ENCODE data around the gene RARRES1. TPM values are rescaled to one million over a fixed set of nuclear protein-coding genes. Genes with fewer than 3 reads are reported as not detected.

Gene RARRES1
- total RNA-seq, 1 donor from 2014 or later: 2.4 TPM

DNA sequence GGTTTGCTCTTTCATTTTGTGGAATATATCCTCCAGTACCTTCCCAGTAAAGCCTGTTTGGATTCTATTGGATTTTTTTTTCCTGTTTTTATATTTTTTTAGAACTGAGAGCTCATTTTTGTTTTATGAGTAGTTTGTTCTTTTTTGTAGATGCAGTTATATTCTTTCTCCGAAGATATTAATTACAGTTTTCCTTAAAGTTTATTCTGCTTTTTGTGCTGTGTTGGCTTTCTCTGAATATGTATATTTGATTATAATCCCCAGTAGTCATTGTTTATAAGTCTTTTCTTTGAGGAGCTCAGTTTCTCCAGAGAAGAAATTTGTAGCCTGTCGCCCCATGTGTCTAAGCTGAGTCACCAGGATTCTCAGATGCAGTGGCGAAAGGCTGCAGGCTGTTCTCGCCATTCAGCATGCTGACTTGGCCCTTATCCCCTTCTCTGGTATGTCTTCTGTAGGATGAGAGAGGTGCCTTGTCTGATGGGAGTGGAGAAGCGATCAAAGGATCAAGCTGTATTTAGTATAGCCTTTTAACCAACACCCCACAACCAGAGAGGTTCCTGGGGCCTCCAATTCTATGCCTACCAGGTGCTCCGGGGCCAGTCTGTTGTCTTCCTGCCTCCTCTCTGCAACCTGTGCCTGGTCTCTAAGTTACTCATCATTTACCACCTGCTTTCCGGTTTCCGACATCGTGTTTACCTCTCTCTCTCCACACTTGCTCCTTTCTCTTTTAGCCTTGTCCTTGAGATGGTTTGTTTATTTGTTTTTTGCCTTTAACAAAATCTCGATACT is 37.9 kb upstream of the RARRES1 start:
- TF ChIP-seq, protein P1, sequence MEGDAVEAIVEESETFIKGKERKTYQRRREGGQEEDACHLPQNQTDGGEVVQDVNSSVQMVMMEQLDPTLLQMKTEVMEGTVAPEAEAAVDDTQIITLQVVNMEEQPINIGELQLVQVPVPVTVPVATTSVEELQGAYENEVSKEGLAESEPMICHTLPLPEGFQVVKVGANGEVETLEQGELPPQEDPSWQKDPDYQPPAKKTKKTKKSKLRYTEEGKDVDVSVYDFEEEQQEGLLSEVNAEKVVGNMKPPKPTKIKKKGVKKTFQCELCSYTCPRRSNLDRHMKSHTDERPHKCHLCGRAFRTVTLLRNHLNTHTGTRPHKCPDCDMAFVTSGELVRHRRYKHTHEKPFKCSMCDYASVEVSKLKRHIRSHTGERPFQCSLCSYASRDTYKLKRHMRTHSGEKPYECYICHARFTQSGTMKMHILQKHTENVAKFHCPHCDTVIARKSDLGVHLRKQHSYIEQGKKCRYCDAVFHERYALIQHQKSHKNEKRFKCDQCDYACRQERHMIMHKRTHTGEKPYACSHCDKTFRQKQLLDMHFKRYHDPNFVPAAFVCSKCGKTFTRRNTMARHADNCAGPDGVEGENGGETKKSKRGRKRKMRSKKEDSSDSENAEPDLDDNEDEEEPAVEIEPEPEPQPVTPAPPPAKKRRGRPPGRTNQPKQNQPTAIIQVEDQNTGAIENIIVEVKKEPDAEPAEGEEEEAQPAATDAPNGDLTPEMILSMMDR (IDR thresholded peaks at IDR 0.05): no peak
- H3K9me3 Mint-ChIP-seq (ENCODE audit: unreplicated experiment): no peaks in the 10 kb centered on the region
- H3K27ac Mint-ChIP-seq (ENCODE audit: unreplicated experiment): no peak overlapping the region
- H3K4me1 Mint-ChIP-seq (ENCODE audit: unreplicated experiment): peaks cover 23% of the 10 kb centered on the region
- H3K27me3 Mint-ChIP-seq (ENCODE audit: unreplicated experiment): no peaks in the 10 kb centered on the region
- H3K4me3 Mint-ChIP-seq (ENCODE audit: unreplicated experiment): no peak overlapping the region
- DNase-seq (ENCODE audit: extremely low spot score, unreplicated experiment): no peak
- no peaks in the 10 kb centered on the region for H3K36me3 Mint-ChIP-seq (ENCODE audit: unreplicated experiment)

DNA sequence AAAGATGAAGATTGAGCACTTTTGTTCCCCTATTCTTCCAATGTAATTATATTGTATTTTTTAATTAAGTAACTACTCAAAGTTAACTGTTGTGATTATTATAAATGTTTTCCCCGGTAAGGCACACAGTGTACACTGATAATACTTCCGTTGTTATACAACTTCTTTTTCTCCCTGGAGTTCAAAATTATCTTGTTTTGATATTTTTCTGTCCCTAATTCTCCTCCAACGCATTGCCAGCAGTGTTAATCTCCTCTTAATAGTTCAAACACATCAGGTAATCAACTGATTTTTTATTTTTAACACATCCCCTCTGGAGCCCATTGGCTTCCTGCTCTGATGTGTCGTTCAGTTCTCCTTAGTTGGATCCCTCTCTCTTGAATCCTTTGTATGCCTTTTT is 37.3 kb upstream of the RARRES1 start:
- H3K4me1 Mint-ChIP-seq (ENCODE audit: unreplicated experiment): peaks cover 23% of the 10 kb centered on the region
- no peak overlapping the region for H3K27ac Mint-ChIP-seq (ENCODE audit: unreplicated experiment)
- TF ChIP-seq, protein P1 (IDR thresholded peaks at IDR 0.05): no peak
- DNase-seq (ENCODE audit: extremely low spot score, unreplicated experiment): no peak
- no peak overlapping the region for H3K4me3 Mint-ChIP-seq (ENCODE audit: unreplicated experiment)
- no peaks in the 10 kb centered on the region for H3K9me3 Mint-ChIP-seq (ENCODE audit: unreplicated experiment)
- no peaks in the 10 kb centered on the region for H3K27me3 Mint-ChIP-seq (ENCODE audit: unreplicated experiment)
- H3K36me3 Mint-ChIP-seq (ENCODE audit: unreplicated experiment): no peaks in the 10 kb centered on the region

DNA sequence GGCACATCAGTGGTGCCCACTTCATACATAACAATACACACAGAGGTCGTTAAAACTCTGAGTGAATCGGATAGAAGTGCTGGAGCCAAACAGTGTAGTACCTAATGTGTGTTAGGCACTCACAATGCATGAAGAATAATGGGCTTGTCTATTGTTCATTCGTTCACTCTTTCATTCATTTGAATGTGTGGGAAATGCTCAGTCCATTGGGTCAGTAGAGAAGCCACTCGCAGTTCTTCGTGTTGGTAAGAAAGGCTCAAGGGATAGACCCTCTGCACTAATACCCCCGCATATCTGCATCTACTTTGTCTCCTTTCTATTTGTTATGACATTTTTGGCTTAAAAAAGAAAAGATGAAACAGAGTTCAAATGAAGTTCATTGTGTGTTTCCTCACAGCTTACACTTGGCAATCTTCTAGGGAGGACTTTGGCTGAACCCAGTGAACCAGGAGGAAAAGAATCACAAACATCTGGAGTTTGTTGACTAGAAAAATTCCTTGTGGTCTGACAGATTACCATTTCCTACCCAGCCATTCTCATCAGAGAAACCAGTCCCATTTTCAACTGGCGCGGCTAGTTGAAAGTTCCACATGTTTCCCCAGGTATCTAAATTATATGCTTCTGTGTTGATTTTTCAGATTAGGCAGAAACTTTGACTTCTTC is 36.8 kb upstream of the RARRES1 start:
- Mint-ChIP-seq H3K9me3 (ENCODE audit: unreplicated experiment) (no peaks in the 10 kb centered on the region), H3K4me1 (ENCODE audit: unreplicated experiment) (peaks cover 23% of the 10 kb centered on the region), H3K36me3 (ENCODE audit: unreplicated experiment) (no peaks in the 10 kb centered on the region), H3K27me3 (ENCODE audit: unreplicated experiment) (no peaks in the 10 kb centered on the region), H3K27ac (ENCODE audit: unreplicated experiment) (no peak overlapping the region), H3K4me3 (ENCODE audit: unreplicated experiment) (no peak overlapping the region)
- TF ChIP-seq, protein P1 (IDR thresholded peaks at IDR 0.05): no peak
- DNase-seq (ENCODE audit: extremely low spot score, unreplicated experiment): no peak

DNA sequence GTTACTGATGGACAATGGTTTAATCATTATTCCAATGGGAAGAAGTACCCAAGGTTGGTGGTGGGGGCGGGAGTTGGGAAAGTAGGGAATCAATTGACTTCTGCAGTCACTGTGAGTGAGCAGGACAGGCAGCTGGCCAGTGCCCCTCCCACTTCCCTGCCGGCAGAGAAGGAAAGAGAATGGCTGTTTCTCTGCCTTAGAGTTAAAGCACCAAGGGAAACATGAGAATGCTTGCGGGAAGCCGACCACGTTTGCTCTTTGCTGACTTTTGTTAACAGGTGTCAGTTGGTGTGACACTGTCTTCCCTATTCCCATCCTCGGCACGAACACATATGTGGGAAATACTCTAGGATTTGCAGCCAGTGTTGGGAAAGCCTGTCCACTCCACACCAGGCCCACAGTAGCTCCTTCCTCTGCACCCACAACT is 36.1 kb upstream of the RARRES1 start:
- peaks cover 23% of the 10 kb centered on the region for H3K4me1 Mint-ChIP-seq (ENCODE audit: unreplicated experiment)
- no peaks in the 10 kb centered on the region for H3K9me3 Mint-ChIP-seq (ENCODE audit: unreplicated experiment)
- H3K27me3 Mint-ChIP-seq (ENCODE audit: unreplicated experiment): no peaks in the 10 kb centered on the region
- no peak overlapping the region for H3K27ac Mint-ChIP-seq (ENCODE audit: unreplicated experiment)
- no peak for DNase-seq (ENCODE audit: extremely low spot score, unreplicated experiment)
- no peaks in the 10 kb centered on the region for H3K36me3 Mint-ChIP-seq (ENCODE audit: unreplicated experiment)
- TF ChIP-seq, protein P1 (IDR thresholded peaks at IDR 0.05): no peak
- no peak overlapping the region for H3K4me3 Mint-ChIP-seq (ENCODE audit: unreplicated experiment)

DNA sequence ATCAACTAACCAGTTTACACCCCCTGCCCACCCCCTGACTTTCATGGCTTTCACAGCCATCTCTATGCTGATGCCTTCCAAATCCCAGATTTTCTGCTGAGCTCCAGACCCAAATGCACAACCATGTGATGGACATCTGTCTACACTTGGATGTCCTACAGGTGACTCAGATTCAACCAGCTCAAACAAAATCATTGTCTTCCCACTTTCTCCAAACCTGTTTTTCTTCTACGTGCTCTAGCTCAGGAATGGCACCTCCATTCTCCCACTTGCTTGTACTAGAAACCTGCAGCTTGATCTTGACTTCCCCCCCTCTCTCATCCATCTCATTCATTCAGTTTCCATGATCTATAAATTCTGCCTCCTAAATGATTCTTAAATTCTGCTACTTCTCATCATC is 34.1 kb upstream of the RARRES1 start:
- Mint-ChIP-seq H3K36me3 (ENCODE audit: unreplicated experiment) (no peaks in the 10 kb centered on the region), H3K9me3 (ENCODE audit: unreplicated experiment) (no peaks in the 10 kb centered on the region), H3K4me3 (ENCODE audit: unreplicated experiment) (no peak overlapping the region), H3K4me1 (ENCODE audit: unreplicated experiment) (peaks cover 23% of the 10 kb centered on the region), H3K27ac (ENCODE audit: unreplicated experiment) (no peak overlapping the region), H3K27me3 (ENCODE audit: unreplicated experiment) (no peaks in the 10 kb centered on the region)
- DNase-seq (ENCODE audit: extremely low spot score, unreplicated experiment): no peak
- TF ChIP-seq, protein P1 (IDR thresholded peaks at IDR 0.05): no peak
